GM12891 (cell line): ENCODE data around the gene TMEM63B.

Experiments
- POLR2AphosphoS5 ChIP-seq: IDR thresholded peaks from 2 replicates; pipeline ENCODE4 v1.6.1; 2011; ENCODE audit warnings: low read depth, low read length, control low read depth
- SPI1 ChIP-seq: IDR thresholded peaks from 2 replicates; pipeline ENCODE4 v1.6.1; 2011; ENCODE audit warnings: low read depth, low read length, control low read depth
- TAF1 ChIP-seq: IDR thresholded peaks from 2 replicates; pipeline ENCODE4 v1.6.1; 2011; ENCODE audit warnings: low read depth, low read length, control low read depth

DNA sequence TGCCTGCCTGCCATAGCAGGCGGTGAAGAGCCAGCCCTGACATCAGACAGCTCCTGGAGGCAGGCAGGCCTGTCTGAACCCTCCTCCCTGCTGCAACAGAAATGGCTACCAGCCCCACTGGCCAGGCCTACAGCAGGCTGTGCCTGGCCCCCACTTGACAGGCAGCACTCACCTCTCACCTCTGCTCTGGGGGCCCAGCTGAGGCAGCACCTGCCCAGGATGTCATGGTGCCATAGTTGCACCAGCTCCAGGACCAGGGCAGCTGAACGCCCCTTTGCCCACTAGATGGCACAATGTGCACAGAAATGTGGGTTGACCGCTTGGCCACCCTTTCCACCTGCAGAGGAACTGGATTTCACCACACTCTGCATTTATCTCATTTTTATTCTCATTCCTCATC, 30.7 kb upstream of the TMEM63B start:
- TF ChIP-seq TAF1 (no peak), SPI1 (peak; percentile 71), POLR2AphosphoS5 (no peak)
